Small intestine (tissue), 7 donors: ENCODE results near the gene DMRTC2. TPM values are rescaled to one million over a fixed set of nuclear protein-coding genes. Genes with fewer than 3 reads are reported as not detected.
A peak's percentile ranks its signal among the peaks of the same experiment; 100 is the strongest.
"Not testable (repeated sequence)": the region's sequence is repeated elsewhere in the genome, so short reads cannot be mapped to it uniquely, and the experiment has no call there.

Experiments used
- DNase-seq, 2 donors: peaks; one replicate each; pipeline versions ENCODE4 v3.0.0 to v3.0.0-alpha.2; 2013
- FAIRE-seq: peaks from 2 replicates; lab custom pipeline; 2012; peaks lifted over from hg19 to GRCh38; lab: Jason Lieb, UNC
- H3K27ac ChIP-seq, 3 donors: one replicate each; pipeline ENCODE4 v1.5.1; 2013; ENCODE audit warnings: low read length in 2 of 3, mild to moderate bottlenecking in 2 of 3, control low read depth in 1 of 3, inconsistent platforms in 1 of 3, low read depth in 1 of 3, moderate library complexity in 1 of 3
- H3K27me3 ChIP-seq, 3 donors: one replicate each; pipeline ENCODE4 v1.6.1; 2013; ENCODE audit warnings: low read length in 3 of 3, inconsistent platforms in 1 of 3; ENCODE audit not compliant: control insufficient read depth in 3 of 3, insufficient read depth in 3 of 3
- H3K36me3 ChIP-seq, 3 donors: one replicate each; pipeline ENCODE4 v1.6.1; 2013; ENCODE audit warnings: low read length in 3 of 3, inconsistent platforms in 1 of 3, low read depth in 1 of 3, mild to moderate bottlenecking in 1 of 3, moderate library complexity in 1 of 3; ENCODE audit not compliant: control insufficient read depth in 3 of 3, insufficient read depth in 2 of 3
- H3K4me1 ChIP-seq, 3 donors: one replicate each; pipeline ENCODE4 v1.6.1; 2013; ENCODE audit warnings: low read length in 2 of 3, inconsistent platforms in 1 of 3, low read depth in 1 of 3, mild to moderate bottlenecking in 1 of 3, moderate library complexity in 1 of 3; ENCODE audit not compliant: control insufficient read depth in 3 of 3, insufficient read depth in 2 of 3
- H3K4me3 ChIP-seq, 3 donors: one replicate each; pipeline ENCODE4 v1.5.1; 2013; ENCODE audit warnings: low read length in 3 of 3, control low read depth in 1 of 3, inconsistent platforms in 1 of 3, low read depth in 1 of 3, mild to moderate bottlenecking in 1 of 3, moderate library complexity in 1 of 3
- H3K9me3 ChIP-seq, 2 donors: one replicate each; pipeline ENCODE4 v1.6.1; 2013; ENCODE audit warnings: low read depth in 1 of 2, low read length in 1 of 2; ENCODE audit not compliant: control insufficient read depth in 2 of 2, insufficient read depth in 1 of 2
- WGBS, 3 donors: extraction: QIAGEN DNeasy Blood & Tissue Kit; methylation state at CpG; one replicate each; pipeline ENCODE4 v1.1.7; 2013; 5-methylcytosine and 5-hydroxymethylcytosine counted together
- polyA plus RNA-seq, 4 donors: library from polyadenylated mRNA; stranded (reverse) in 3 of 4; unstranded in 1 of 4; fragments of 200-250 nt in 3 of 4; fragments of 120-200 nt in 1 of 4; gene quantifications; one replicate each; pipeline versions ENCODE4 v1.2.1 to v1.2.3, GENCODE V29; 2013
- donor health status: healthy with polysubstance abuse.
- donor health status: control.
- donor health status: control.
- donor health status: Bipolar disorder and iron deficiency.
- donor health status: healthy.

Gene DMRTC2
- polyA plus RNA-seq, 4 donors: not detected

DNA sequence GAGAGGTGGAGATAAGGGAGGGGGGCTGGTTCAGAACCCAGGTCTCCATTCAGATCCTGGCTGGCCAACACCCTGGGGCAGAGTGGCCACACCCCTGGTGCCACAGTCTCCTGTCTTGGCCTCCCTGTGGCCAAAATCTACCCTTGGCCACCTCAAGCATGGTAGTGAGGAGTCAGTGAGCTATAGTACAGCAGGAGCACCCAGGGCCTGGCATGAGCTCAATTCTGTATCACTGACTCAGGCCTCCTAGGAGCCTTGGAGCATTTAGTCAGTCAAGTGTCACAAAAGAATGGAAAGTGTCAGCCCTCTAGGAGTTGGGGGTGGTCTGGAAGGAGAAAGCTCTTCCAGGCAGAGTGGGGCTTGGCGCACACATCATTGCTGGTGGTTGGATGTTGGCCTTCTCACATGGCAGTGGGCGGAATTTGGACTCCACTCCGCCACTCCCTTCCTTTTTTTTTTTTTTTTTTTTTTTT, 25.6 kb downstream of the DMRTC2 start:
- H3K9me3 ChIP-seq: no peaks in the 10 kb centered on the region
- peak overlapping the region; percentile 63 to 89 (median 76) for H3K27ac ChIP-seq
- peaks cover 2 to 73% (median 20%) of the 10 kb centered on the region in 3 donors for H3K36me3 ChIP-seq
- DNase-seq: peak; percentile 74 to 81
- no peak for FAIRE-seq
- H3K4me1 ChIP-seq: peaks cover 5 to 36% (median 9%) of the 10 kb centered on the region in 3 donors
- no peak overlapping the region for H3K4me3 ChIP-seq
- WGBS, 3 donors: 19 to 43% (median 32%) methylated on average over 3 of the region's 3 CpGs
- no peaks in the 10 kb centered on the region for H3K27me3 ChIP-seq

DNA sequence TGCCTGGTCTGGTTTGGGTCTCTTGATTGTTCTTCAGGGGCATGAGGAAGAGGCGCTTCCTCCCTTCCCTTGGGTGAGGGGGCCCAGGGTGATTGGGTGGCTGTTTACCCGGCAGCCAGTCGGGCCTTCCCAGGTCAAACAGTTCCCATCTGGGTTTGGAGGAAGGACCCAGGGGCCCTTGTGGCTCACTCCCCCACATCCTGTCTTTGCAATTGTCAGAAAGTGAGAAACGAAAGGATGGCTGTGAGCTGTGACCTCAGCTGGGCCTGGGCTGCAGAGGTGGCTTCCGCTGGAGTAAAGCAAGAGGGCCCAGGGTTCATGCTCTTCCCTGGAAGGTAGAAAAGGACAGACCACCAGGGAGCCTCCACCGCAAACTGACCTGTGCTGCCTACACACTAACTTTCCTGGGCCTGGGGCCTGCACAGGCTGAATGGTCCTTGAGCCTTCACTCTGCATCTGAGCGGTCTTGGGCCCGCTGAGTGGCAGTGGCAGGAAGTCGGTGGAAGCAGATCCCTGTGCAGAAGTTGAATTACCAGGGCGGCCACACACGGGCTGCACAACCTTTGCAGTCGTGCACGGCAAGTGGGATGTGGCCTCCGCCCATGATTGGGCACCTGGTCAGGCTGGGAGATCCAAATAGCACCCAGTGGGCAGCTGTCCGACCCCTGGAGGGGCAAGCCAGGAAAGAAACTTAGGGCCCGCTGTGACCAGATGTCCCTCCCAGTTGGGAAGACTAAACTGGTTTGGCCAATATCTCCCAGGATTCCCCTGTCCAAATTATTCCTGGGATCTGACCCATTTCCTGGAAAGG, 26.9 kb downstream of the DMRTC2 start:
- DNase-seq (peak; percentile 15 to 67), FAIRE-seq (no peak)
- peaks cover 2 to 64% (median 17%) of the 10 kb centered on the region in 3 donors for H3K36me3 ChIP-seq
- no peak overlapping the region for H3K4me3 ChIP-seq
- no peaks in the 10 kb centered on the region for H3K27me3 ChIP-seq
- no peaks in the 10 kb centered on the region for H3K9me3 ChIP-seq
- 52 to 65% (median 55%) methylated on average over 16 of the region's 16 CpGs for WGBS, 3 donors
- peak overlapping the region in 2 of 3 donors; percentile 30 to 53 for H3K27ac ChIP-seq
- H3K4me1 ChIP-seq: peaks cover 5 to 34% (median 9%) of the 10 kb centered on the region in 3 donors

DNA sequence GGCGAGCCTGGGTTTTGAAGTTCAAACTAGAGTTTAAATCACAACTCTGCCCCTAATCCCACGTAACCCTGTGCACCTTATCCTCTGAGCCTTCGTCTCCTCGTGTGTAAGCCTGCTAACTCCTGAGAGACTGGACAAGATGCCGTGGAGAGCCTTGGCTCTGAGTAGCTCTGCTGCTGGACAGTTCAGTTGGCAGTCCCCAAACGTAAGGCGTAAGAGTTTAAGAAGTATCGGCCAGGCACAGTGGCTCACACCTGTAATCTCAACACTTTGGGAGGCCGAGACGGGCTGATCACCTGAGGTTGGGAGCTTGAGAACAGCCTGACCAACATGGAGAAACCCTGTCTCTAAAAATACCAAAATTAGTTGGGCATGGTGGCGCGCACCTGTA, 27.5 kb downstream of the DMRTC2 start:
- Histone ChIP-seq H3K4me3 (no peak overlapping the region), H3K36me3 (peaks cover 2 to 58% (median 17%) of the 10 kb centered on the region in 3 donors), H3K27me3 (no peaks in the 10 kb centered on the region), H3K27ac (peak overlapping the region in 2 of 3 donors; percentile 30 to 53), H3K9me3 (no peaks in the 10 kb centered on the region), H3K4me1 (peaks cover 5 to 32% (median 9%) of the 10 kb centered on the region in 3 donors)
- FAIRE-seq: no peak
- WGBS, 3 donors: 82 to 87% (median 83%) methylated on average over 12 of the region's 12 CpGs
- no peak for DNase-seq

DNA sequence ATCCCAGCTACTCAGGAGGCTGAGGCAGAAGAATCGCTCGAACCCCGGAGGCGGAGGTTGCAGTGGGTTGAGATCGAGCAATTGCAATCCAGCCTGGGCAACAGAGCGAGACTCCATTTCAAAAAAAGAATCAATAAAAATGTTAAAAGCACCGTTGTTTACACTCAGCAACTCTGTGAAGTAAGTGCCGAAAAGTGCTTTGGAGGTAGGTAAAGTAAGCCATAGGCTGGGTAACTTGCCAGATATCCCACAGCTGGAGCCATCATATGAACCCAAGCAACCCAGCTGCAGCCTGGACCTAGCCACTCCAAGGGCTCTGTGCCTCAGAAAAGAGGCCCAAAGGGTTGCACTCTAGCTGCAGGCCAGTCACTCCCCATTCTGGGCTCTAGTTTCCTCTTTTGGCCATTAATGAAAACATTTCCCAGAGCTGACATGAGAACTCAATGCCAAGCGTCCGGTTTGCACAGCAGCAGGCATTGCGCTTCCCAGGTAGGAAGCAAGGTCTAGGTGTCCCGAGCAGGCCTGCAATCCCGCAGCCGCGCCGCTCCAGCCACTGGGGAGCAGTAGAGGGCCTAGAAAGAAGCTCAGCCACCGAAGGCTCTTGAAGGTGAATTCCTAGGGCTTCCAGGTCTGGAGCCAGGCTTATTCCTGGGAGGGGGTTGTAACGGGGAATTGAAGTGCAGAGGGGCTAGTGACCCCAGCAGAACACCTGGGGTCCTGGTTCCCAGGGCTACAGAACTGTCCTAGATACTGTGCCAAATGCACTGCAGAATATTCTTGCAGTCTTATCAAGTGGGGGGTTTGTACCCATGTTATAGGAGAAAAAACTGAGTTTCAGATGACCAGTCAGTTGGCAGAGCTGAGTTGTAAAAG, 28.2 kb downstream of the DMRTC2 start:
- H3K9me3 ChIP-seq: no peaks in the 10 kb centered on the region
- FAIRE-seq: no peak
- H3K27ac ChIP-seq: peak overlapping the region in 1 of 3 donors; percentile 45
- peaks cover 5 to 26% (median 7%) of the 10 kb centered on the region in 3 donors for H3K4me1 ChIP-seq
- no peak overlapping the region for H3K4me3 ChIP-seq
- WGBS, 3 donors: 37 to 45% (median 39%) methylated on average over 18 of the region's 18 CpGs
- peak; percentile 85 to 86 for DNase-seq
- peaks cover 2 to 52% (median 17%) of the 10 kb centered on the region in 3 donors for H3K36me3 ChIP-seq
- peaks cover 0 to under 1% (median 0%) of the 10 kb centered on the region in 3 donors for H3K27me3 ChIP-seq

DNA sequence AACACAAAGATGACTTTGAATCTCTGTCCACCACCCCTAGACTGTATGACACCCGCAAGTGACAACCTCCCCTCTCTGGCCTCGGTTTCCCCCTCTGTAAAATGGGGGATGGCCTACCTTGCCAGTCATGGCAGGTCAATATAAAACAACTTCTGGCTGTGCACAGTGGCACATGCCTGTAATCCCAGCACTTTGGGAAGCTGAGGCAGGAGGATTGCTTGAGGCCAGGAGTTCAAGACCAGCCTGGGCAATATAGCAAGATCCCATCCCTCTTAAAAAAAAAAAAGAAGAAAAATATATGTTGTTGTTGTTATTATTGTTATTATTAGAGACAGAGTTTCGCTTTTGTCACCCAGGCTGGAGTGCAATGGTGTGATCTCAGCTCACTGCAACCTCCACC, 31.1 kb downstream of the DMRTC2 start:
- H3K4me3 ChIP-seq, FAIRE-seq, H3K9me3 ChIP-seq, H3K4me1 ChIP-seq, DNase-seq, H3K27me3 ChIP-seq: not testable (repeated sequence)
- H3K36me3 ChIP-seq: peaks cover 0 to 23% (median 3%) of the 10 kb centered on the region in 3 donors
- peak overlapping the region in 1 of 3 donors; percentile 90 for H3K27ac ChIP-seq
- WGBS, 3 donors: 69 to 79% (median 74%) methylated on average over 3 of the region's 3 CpGs

DNA sequence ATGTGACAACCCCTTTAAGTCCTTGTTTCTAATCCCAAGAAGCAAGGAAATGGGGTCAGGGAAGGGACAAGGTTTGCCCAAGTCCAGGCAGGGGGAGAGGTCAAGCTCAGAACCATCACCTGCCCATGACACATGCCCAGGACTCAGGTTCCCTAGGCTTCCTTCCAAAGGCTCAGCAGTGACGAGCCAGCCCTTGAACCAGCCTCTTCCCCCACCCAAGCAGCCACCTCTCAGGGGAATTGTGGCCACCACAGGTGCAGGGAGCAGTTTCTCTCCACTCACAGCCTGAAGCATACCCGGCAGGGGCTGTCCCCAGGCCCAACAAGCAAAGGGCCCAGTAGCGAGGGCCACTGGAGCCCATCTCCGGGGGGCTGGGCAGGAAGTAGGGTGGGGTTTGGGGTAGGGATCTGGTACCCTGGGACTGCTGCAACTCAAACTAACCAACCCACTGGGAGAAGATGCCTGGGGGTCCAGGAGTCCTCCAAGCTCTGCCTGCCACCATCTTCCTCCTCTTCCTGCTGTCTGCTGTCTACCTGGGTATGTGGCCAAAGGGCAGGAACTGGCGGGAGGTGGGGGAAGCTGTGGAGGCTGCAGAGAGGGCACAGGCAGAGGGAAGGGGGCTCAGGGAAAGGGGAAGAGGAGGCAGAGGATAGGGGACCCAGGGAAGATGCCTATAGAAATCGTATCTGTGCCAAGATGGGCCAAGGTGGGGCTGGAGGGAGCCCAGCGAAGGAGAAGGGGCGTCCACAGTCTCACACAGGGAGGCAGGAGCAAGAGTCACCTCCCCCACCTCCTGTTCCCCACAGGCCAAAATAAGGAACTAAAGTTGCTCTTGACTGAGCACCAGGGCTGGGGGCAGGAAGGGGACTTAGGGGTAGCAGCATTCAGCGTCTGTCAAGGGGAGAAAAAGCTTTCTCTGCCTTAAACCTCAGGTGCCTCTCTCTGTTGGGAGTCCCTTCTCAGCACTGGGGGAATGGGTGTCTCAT, 32.3 kb downstream of the DMRTC2 start, which contains the start of gene CD79A:
CD79A (plus strand) TSS at position 433 of the 986 bp plus-strand sequence; CDS start at position 459, 26 bp downstream.
- Histone ChIP-seq H3K9me3 (no peaks in the 10 kb centered on the region), H3K4me1 (no peaks in the 10 kb centered on the region), H3K27me3 (peaks cover 0 to 5% (median 0%) of the 10 kb centered on the region in 3 donors), H3K4me3 (no peak within 1 kb of the TSS), H3K36me3 (peaks cover 0 to 11% (median 0%) of the 10 kb centered on the region in 3 donors), H3K27ac (peak within 1 kb of the TSS in 2 of 3 donors; percentile 56 to 90)
- FAIRE-seq (no peak), DNase-seq (no peak)
- WGBS, 3 donors: 60 to 81% (median 74%) methylated on average over 8 to 9 of the region's 9 CpGs
